ENCODE data around the gene GDPD5.
"Not testable (repeated sequence)": the region's sequence is repeated elsewhere in the genome, so short reads cannot be mapped to it uniquely, and the experiment has no call there.

Gene GDPD5

DNA sequence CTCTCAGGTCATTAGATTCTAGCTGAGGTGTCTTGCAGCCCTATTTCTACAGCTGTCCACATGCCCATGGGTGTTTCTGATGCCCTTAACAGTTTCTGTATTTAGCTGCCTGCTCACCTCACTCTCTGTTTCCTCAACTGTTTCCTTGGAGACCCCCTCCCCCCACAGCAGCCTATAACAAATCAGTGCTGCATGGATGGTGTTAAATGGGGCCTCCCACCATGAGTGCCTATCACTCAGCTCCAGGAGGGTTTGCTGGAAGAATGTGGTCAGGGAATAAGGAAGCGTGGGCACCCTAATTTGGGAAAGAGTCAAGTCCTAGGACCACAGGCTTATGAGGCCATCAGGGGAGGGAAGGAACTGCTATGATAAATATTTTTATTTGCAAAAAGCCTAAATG lies 101.3 kb downstream of the GDPD5 start:
- no peak for DNase-seq

DNA sequence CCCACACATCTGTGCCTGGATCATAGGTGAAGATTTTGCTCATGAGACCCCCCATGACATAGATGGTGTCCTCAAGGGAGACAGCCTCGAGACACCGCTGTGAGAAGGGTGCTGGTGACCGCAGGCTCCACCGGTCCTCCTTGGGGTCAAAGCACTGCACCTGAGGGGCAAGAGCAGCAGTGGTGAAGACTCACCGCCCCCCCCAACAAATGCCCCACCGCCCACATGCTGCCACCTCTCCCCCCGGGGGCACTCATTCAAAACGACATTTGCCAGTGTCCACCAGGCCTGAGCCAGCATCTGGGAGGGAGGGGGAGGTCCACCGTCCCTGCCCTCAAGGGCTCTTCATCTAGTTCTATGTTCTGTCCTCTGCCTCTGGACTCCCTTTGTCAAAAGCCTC lies 102.0 kb downstream of the GDPD5 start:
- DNase-seq: no peak

DNA sequence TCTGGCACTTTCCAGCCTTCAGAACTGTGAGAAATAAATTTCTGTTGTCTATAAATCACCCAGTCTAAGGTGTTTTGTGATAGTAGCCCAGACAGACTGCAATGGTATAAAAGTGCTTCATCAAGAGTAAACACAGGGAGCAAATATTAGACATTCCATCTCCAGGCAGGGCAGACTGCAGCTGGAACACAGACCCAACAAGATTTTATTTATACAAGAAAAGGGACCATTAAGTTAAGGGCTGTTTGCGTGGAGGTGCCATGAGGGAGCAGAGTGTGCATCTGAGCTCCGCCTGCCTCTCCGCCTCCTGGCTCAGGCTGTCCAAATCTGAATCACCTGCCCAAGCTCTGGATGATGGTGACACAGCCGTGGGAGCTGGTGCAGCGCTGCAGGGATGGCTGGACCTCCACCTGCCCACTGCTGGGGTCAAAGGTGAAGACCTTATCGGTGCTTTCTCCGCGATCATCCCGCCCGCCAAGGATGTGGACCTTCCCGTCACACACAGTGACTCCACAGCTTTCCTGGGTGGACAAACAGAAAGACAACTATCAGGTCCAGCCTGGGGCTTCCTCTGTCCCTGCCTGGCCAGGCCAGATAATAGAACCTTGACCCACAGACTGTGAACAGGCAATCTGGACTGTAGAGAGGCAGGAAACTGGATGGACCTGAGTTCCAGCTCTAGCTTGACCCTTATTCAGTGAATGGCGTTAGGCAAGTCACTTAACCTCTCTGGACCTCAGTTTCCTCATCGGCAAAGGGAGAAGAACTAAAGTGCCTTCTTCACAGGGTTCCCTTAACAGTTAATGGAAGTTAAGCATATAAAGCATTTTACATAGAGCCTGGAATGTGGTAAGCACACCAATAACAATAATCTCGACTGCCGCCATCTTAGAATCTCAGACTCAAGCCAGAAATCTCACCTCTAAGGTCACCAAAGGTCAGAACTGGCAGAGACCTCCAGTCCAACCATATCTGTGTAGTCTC lies 103.2 kb downstream of the GDPD5 start:
- DNase-seq: no peak

DNA sequence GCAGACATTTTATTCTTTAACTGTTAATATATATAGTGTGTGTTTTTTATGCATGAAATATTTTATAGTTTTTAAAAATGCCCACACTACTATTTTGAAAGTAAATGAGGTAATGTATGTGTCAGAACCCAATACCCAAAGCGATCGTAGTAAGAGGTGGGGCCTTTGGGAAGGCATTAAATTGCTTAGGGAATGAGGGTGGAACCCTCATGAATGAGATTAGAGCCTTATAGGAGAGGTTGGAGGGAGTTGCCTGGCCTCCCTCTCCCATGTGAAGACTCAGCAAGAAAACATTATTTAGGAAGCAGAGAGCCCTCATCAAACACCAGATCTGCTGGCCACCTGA lies 103.9 kb downstream of the GDPD5 start:
- DNase-seq: no peak

DNA sequence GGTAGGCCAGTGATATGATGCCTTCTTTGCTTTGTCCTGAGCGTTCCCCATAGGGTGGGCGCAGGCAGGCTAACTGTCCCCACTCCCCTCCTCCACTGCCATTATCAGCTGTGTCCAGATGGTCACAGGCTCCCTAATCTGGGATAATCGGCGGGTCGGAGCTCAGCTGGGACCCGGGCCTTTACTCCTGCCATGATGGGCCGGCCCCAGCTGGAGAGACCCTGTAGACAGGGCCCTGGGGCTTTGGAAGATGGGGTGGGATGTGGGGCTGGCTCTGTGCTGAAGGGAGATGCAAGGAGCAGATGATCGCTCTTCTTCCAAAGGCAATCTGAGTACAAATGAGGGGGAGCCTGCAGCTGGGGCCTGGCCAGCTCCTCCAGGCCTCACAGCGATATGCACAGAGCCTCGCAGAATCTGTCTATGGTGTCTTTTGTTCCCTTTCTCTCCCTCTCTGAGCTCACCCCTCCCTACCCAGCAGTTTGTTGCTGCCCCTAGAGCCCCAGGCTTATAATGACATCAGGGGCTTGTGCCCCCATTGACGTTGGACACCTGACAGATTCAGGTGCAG lies 104.6 kb downstream of the GDPD5 start:
- no peak for DNase-seq

- DNase-seq: no peak
Measured at GRCh38 chr11:75420224-75421034, 105.3 kb downstream of the GDPD5 start.

DNA sequence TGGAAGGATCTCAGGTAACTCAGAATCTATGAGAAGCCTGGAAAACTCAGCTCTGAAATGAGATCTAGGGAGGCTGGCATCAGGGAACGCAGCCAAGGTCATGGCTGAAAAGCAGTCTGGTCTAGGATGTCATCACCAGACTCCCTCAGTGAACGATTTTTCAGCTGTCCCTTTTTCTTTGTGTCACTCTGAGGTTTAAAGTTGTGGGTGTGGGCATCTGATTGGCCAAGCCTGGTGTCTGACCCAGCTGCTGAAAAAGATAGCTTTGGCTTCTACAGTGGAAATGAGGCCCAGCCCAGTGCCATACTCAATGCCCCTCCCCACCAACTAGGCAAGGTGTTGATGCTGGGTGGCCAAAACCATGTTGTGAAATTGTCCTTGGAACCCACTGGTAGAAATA lies 111.9 kb downstream of the GDPD5 start:
- DNase-seq: no peak

DNA sequence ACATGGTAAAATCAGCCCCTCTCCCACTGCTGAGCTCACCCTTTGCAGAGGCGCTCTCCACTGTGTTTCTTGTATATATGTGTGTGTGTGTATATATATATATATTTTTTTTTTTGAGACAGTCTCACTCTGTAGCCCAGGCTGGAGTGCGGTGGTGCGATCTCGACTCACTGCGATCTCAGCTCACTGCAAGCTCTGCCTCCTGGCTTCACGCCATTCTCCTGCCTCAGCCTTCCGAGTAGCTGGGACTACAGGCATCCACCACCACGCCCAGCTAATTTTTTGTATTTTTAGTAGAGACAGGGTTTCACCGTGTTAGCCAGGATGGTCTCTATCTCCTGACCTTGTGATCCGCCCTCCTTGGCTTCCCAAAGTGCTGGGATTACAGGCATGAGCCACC lies 112.6 kb downstream of the GDPD5 start:
- DNase-seq: not testable (repeated sequence)

- DNase-seq: not testable (repeated sequence)
Measured at GRCh38 chr11:75409971-75410370, 115.8 kb downstream of the GDPD5 start.

DNA sequence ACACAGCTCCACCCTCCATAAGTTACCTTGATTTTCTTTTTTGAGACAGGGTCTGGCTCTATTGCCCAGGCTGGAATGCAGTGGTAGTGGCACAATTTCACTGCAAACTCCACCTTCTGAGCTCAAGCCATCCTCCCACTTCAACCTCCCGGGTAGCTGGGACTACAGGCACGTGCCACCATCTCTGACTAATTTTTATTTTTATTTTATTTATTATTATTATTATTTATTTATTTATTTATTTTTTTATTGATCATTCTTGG lies 116.9 kb downstream of the GDPD5 start:
- DNase-seq: no peak

DNA sequence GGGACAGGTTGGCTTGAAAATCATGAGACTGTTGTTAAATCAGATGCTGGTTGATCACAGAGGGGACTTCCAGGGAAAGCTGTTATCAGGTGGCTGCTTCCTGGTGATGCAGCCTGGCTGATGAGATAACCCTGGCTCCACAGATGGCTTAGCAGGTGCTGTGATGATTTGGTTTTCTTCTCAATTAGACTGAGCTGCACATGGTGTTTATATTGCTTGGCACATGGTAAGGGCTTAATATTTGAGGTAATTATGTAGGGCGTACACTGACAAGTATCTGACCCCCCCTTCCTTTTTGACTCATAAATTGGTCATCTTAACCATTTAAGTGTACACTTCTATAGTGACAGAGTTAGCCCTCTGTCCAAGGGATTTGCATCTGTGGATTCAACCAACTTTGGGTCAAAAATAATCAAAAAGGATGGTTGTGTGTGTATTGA lies 119.4 kb downstream of the GDPD5 start:
- DNase-seq: peak in 1 of 5 experiments; percentile 11

- DNase-seq: no peak
Measured at GRCh38 chr11:75403983-75404658, 121.6 kb downstream of the GDPD5 start.

- DNase-seq: no peak
Measured at GRCh38 chr11:75403037-75403436, 122.7 kb downstream of the GDPD5 start.

DNA sequence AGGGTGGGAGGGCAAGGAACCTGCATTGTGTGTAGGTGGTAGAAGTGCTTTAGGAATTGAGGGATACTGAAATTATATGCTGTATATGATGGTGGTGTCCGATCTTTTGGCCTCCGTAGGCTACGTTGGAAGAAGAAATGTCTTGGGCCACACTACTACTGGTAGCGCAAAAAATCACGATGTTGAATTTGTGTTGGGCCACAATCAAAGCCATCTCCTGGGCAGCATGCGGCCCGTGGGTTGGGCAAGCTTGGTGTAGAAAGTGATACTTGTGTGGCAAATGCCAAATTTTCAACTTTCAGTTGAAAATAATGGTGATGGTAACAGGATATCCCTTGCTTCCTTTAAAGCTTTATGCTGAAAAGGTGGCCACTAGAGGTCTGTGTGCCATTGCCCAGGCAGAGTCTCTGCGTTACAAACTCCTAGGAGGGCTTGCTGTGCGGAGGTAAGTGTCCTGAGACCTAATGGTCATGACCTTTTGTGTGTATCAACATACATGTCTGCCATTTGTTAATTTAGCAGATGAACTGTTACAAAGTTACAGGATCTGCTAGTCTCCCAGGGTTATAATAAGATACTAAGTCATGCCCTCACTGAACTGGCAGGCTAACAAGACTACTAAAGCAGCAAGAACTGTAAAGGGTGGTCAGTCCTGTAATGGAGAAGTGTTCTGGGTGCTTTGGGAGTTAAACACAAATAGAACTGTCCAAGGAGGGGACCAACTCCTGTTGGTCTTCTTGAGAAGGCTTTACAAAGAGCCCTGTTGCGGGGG lies 123.6 kb downstream of the GDPD5 start:
- DNase-seq: no peak

GRCh38 chr11:75400146-75400865 lies 125.4 kb downstream of the GDPD5 start:
- DNase-seq: peak in 2 of 5 experiments; percentile 6 to 38

- peak; percentile 74 to 94 (median 84) for DNase-seq
Measured at GRCh38 chr11:75399344-75400145, 126.2 kb downstream of the GDPD5 start, which contains the start of gene RPS3. TSS of gene RPS3 (plus strand) at chr11:75399518. CDS start at chr11:75399548, 30 bp downstream.

DNA sequence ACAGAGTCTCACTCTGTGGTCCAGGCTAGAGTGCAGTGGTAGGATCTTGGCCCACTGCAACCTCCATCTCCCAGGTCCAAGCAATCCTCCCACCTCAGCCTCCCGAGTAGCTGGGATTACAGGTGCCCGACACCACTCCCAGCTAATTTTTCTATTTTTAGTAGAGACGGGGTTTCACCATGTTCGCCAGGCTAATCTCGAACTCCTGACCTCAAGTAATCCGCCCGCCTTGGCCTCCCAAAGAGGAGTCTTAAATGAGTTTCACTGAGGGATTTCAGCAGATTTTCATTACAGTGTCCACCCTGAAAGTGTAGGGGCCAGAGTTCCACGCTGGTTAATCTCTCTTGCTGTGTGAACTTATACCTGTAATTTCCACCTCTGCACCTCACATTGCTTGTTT lies 126.8 kb downstream of the GDPD5 start:
- no peak for DNase-seq

GRCh38 chr11:75394085-75394840 lies 131.5 kb downstream of the GDPD5 start:
- DNase-seq: no peak

- DNase-seq: no peak
Measured at GRCh38 chr11:75389925-75390324, 135.8 kb downstream of the GDPD5 start.

DNA sequence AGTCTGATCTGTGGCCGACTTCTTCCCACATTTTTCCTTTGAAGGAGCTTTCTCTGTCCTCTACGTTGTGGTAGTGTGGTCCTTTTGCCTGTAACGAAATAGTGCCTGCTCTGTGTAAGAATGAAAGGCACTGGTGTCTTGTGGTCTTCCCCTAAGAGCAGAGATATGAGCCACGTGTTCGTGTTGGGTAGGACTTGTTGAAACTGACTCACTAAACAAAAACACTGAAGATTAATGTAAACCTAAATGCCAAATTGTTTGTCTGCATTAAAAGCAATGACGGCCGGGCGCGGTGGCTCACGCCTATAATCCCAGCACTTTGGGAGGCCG lies 136.5 kb downstream of the GDPD5 start:
- DNase-seq: peak in 1 of 5 experiments; percentile 64

Measured in T-helper 2 cell (primary cell).